Mononuclear cell (primary cell): ENCODE data around the gene SLC8A1. TPM values are rescaled to one million over a fixed set of nuclear protein-coding genes. Genes with fewer than 3 reads are reported as not detected.

Source experiments
- H3K27me3 ChIP-seq: 2 replicates; pipeline ENCODE4 v1.6.0; 2011; ENCODE audit warnings: low read length, control low read depth; ENCODE audit not compliant: insufficient read depth
- H3K4me1 ChIP-seq: 2 replicates; pipeline ENCODE4 v1.5.1; 2011; ENCODE audit warnings: mild to moderate bottlenecking, low read length, control low read depth; ENCODE audit not compliant: insufficient read depth
- H3K4me3 ChIP-seq: 2 replicates; pipeline ENCODE4 v1.5.1; 2011; ENCODE audit warnings: mild to moderate bottlenecking, low read length, moderate library complexity
- H3K9me3 ChIP-seq: 2 replicates; pipeline ENCODE4 v1.5.1; 2011; ENCODE audit warnings: low read depth, mild to moderate bottlenecking, control low read depth, low read length
- total RNA-seq: library from RNA; depleted of rRNA; stranded (reverse); fragments of >200 nt; gene quantifications from one replicate; pipeline ENCODE4 v1.2.3, GENCODE V29; 2012

Gene SLC8A1
- total RNA-seq, 1 donor: 51.2 TPM

GRCh38 chr2:40123326-40123725 is 328.6 kb downstream of the SLC8A1 start:
- no peak overlapping the region for H3K4me3 ChIP-seq
- no peaks in the 10 kb centered on the region for H3K4me1 ChIP-seq
- H3K9me3 ChIP-seq: no peaks in the 10 kb centered on the region
- H3K27me3 ChIP-seq: no peaks in the 10 kb centered on the region

- H3K9me3 ChIP-seq: no peaks in the 10 kb centered on the region
- no peak overlapping the region for H3K4me3 ChIP-seq
- H3K4me1 ChIP-seq: no peaks in the 10 kb centered on the region
- H3K27me3 ChIP-seq: no peaks in the 10 kb centered on the region
These were observed 330.9 kb downstream of the SLC8A1 start for GRCh38 chr2:40120957-40121356.

DNA sequence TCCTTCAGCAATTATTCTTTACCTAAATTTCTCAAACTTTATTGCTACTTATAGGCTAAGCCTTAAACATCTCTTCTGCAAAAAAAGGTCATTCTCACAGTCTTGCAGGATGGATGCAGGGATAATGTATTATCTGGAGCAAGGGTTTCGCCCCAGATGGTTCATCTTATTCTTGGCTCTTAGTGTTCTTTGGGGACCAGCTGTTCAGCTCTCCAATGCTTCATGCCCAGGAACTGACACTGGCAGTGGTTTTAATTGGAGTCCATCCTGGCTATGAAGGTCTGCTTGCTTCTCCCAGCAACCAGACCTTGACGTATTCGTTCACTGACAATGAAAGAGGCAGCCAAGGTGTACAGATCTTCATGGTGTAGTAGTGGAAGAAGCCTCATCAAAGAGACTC is 331.9 kb downstream of the SLC8A1 start:
- Histone ChIP-seq H3K4me1 (no peaks in the 10 kb centered on the region), H3K4me3 (no peak overlapping the region), H3K27me3 (no peaks in the 10 kb centered on the region), H3K9me3 (no peaks in the 10 kb centered on the region)

- no peak overlapping the region for H3K4me3 ChIP-seq
- no peaks in the 10 kb centered on the region for H3K9me3 ChIP-seq
- no peaks in the 10 kb centered on the region for H3K4me1 ChIP-seq
- H3K27me3 ChIP-seq: no peaks in the 10 kb centered on the region
These were observed 333.3 kb downstream of the SLC8A1 start for GRCh38 chr2:40118622-40119021.

DNA sequence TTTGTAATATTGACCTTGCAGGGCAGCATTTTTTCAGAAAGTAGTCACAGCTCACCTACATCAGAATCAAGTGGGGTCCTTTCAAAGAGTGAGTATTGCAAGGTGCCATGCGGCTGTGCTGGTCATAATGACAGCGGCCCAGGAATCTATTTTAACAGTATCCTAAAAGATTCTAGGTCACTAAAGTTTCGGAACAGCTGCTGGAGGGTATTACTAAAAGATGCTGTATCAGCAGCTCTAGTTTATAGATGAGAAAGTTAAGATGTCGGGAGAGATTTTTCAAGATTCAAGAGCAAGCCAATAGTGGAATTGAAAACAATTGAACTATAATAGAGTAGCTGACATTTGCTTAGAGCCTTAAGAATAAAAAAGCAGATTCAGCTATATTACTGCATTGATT is 336.0 kb downstream of the SLC8A1 start:
- Histone ChIP-seq H3K27me3 (no peaks in the 10 kb centered on the region), H3K4me1 (no peaks in the 10 kb centered on the region), H3K4me3 (no peak overlapping the region), H3K9me3 (no peaks in the 10 kb centered on the region)

DNA sequence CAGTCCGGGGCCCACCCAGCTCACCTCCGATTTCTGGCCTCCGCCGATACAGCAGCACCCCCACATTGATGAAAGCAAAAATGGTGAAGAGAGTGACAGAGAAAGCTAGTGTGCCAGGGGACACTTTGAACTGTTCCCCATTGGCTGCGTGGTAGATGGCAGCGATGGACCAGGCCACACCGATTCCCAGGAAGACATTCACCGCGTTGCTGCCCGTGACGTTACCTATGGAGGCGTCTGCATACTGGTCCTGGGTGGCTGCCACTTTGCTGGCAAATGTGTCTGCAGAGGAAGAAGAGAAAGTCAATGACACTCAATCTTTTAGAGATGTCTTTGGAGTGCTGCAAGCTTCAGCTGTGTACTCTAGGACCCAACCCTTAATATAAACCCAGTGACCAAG is 336.5 kb downstream of the SLC8A1 start:
- no peak overlapping the region for H3K4me3 ChIP-seq
- no peaks in the 10 kb centered on the region for H3K9me3 ChIP-seq
- no peaks in the 10 kb centered on the region for H3K27me3 ChIP-seq
- no peaks in the 10 kb centered on the region for H3K4me1 ChIP-seq

GRCh38 chr2:40113997-40114396 is 337.9 kb downstream of the SLC8A1 start:
- Histone ChIP-seq H3K4me1 (no peaks in the 10 kb centered on the region), H3K4me3 (no peak overlapping the region), H3K27me3 (no peaks in the 10 kb centered on the region), H3K9me3 (no peaks in the 10 kb centered on the region)

DNA sequence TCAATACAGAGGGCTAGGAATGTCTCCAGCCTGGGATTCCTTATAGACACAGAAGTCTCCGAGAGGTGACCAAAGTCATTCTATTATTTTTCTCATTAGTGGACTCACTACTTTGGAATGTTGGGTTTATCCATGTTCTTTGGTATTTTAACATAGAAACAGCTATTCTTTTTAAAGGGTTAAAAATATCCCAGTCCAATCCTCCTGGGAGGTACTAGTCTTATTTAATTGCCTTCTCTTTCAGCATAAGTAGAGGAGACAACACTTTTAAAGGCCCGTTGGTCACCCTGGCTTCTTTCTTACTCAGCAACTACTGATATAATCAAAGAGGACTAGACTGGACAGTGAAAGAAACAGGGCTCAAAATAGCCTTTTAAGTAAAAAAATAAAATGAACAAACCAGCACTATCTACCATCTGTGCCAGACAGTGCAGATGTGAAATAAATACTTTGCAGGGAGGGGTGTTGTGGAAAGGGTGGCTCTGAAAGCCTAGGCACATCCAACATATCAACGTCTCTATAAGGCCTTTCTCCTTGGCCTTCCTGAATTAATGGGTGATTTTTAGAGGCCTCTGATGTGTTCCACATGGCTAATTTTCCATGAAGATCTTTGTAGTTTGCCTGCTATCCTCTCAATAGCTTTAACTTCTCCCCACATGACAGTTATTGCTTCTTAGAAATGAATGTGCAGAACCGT is 338.5 kb downstream of the SLC8A1 start:
- Histone ChIP-seq H3K27me3 (no peaks in the 10 kb centered on the region), H3K4me3 (no peak overlapping the region), H3K9me3 (no peaks in the 10 kb centered on the region), H3K4me1 (no peaks in the 10 kb centered on the region)

DNA sequence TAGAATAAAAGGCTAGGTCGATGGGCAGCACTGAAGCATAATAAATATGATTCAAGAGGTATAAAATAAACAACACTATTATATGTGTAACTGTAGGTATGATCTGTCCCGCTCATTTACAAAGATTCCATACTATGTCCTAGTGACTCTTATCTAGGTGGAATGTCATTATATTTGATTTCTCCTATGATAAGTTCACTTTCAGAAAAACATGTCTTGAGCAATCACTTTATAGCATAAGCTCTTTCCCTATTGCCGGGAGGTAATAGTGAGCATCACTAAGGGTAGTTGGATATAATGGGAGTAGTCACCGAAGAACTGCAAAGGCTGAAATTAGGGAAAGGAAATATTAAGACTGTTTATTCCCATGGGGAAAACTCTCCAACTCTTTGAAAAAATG is 342.5 kb downstream of the SLC8A1 start:
- H3K4me1 ChIP-seq: no peaks in the 10 kb centered on the region
- no peak overlapping the region for H3K4me3 ChIP-seq
- no peaks in the 10 kb centered on the region for H3K9me3 ChIP-seq
- H3K27me3 ChIP-seq: no peaks in the 10 kb centered on the region

GRCh38 chr2:40108851-40109250 is 343.0 kb downstream of the SLC8A1 start:
- no peaks in the 10 kb centered on the region for H3K27me3 ChIP-seq
- no peak overlapping the region for H3K4me3 ChIP-seq
- H3K4me1 ChIP-seq: no peaks in the 10 kb centered on the region
- no peaks in the 10 kb centered on the region for H3K9me3 ChIP-seq

DNA sequence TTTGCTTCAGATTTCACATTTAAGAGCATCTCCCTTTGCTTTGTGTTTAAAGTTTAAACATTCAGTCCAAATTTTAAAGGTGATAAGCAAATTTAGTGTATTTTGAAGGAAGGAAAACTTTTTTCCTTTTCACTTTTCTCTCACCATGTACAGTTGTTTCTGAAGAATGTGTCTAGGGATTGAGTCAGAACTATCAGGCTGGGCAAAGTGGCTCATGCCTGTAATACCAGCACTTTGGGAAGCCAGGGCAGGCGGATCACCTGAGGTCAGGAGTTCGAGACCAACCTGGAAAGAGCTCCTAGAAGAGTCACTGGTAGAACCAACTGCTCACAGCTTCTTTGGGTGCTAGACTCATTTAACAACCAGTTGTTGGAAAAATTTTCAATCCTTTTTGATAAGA is 345.8 kb downstream of the SLC8A1 start:
- Histone ChIP-seq H3K9me3 (no peaks in the 10 kb centered on the region), H3K4me3 (no peak overlapping the region), H3K27me3 (no peaks in the 10 kb centered on the region), H3K4me1 (no peaks in the 10 kb centered on the region)

GRCh38 chr2:40105593-40105992 is 346.3 kb downstream of the SLC8A1 start:
- H3K9me3 ChIP-seq: no peaks in the 10 kb centered on the region
- H3K27me3 ChIP-seq: no peaks in the 10 kb centered on the region
- no peak overlapping the region for H3K4me3 ChIP-seq
- no peaks in the 10 kb centered on the region for H3K4me1 ChIP-seq

- H3K4me1 ChIP-seq: no peaks in the 10 kb centered on the region
These were observed 348.3 kb downstream of the SLC8A1 start for GRCh38 chr2:40103590-40103989.

GRCh38 chr2:40103163-40103562 is 348.7 kb downstream of the SLC8A1 start:
- Histone ChIP-seq H3K4me1 (no peaks in the 10 kb centered on the region), H3K27me3 (no peaks in the 10 kb centered on the region), H3K4me3 (no peak overlapping the region), H3K9me3 (no peaks in the 10 kb centered on the region)

More at GRCh38 chr2:40103590-40103989, 348.3 kb downstream of the SLC8A1 start:
- no peaks in the 10 kb centered on the region for H3K27me3 ChIP-seq
- H3K9me3 ChIP-seq: no peaks in the 10 kb centered on the region
- no peak overlapping the region for H3K4me3 ChIP-seq

- H3K4me1 ChIP-seq: no peaks in the 10 kb centered on the region
- no peaks in the 10 kb centered on the region for H3K9me3 ChIP-seq
- no peaks in the 10 kb centered on the region for H3K27me3 ChIP-seq
- H3K4me3 ChIP-seq: no peak overlapping the region
These were observed 349.4 kb downstream of the SLC8A1 start for GRCh38 chr2:40102447-40102846.

DNA sequence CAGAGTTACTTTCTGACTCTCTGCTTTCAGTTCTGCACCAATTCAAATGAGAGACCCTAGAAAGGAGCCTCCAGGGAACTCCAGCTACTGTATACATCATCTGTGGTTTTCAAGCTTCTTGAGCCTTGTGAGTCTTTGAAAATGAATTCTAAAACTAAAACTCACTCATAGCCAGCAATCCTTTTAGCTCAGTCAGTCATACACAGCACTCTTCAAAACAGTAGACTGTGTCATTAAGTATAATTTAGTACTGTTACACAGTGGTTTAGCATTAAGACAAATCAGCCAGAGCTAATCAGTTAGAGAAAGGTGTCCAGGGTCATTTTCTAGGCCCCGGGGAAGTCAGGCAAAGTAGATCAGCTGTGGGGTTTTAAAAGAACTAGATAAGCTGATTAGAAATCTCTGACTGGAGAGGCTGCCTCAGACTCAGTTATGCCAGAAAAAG is 350.7 kb downstream of the SLC8A1 start:
- H3K9me3 ChIP-seq: no peaks in the 10 kb centered on the region

More for the DNA sequence above, 350.7 kb downstream of the SLC8A1 start:
- H3K4me1 ChIP-seq: no peaks in the 10 kb centered on the region
- no peaks in the 10 kb centered on the region for H3K27me3 ChIP-seq
- no peak overlapping the region for H3K4me3 ChIP-seq
